ENCODE measurements around the gene BBOX1.
A peak's percentile ranks its signal among the peaks of the same experiment; 100 is the strongest.

The BBOX1 gene

DNA sequence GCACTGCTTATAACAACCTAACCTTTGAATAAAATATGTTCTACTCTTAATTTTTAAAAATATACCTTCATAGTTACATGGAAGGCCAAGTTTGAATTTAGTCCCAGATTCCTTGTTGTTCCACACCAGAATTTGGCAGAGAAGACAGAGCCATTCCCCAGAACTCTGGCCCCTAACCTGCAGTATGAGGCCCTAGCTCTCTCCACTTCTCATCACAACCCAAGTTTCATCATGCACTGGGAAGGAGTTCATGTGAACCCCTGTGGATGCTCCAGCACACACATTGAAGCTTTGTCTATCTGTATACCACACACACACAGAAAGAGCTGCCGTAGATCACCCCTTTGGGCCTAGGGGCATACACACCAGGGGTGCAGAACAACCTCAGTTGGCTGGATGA lies 10.6 kb upstream of the BBOX1 start:
- Mint-ChIP-seq H3K4me3 (no peak overlapping the region), H3K4me1 (peaks cover 14% of the 10 kb centered on the region), H3K36me3 (ENCODE audit: low read depth) (no peaks in the 10 kb centered on the region), H3K27ac (no peak overlapping the region), H3K27me3 (ENCODE audit: low read depth, poor library complexity) (no peaks in the 10 kb centered on the region), H3K9me3 (peaks cover 6% of the 10 kb centered on the region)
- TF ChIP-seq, protein P1, sequence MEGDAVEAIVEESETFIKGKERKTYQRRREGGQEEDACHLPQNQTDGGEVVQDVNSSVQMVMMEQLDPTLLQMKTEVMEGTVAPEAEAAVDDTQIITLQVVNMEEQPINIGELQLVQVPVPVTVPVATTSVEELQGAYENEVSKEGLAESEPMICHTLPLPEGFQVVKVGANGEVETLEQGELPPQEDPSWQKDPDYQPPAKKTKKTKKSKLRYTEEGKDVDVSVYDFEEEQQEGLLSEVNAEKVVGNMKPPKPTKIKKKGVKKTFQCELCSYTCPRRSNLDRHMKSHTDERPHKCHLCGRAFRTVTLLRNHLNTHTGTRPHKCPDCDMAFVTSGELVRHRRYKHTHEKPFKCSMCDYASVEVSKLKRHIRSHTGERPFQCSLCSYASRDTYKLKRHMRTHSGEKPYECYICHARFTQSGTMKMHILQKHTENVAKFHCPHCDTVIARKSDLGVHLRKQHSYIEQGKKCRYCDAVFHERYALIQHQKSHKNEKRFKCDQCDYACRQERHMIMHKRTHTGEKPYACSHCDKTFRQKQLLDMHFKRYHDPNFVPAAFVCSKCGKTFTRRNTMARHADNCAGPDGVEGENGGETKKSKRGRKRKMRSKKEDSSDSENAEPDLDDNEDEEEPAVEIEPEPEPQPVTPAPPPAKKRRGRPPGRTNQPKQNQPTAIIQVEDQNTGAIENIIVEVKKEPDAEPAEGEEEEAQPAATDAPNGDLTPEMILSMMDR (IDR thresholded peaks at IDR 0.05): no peak
- DNase-seq: no peak

DNA sequence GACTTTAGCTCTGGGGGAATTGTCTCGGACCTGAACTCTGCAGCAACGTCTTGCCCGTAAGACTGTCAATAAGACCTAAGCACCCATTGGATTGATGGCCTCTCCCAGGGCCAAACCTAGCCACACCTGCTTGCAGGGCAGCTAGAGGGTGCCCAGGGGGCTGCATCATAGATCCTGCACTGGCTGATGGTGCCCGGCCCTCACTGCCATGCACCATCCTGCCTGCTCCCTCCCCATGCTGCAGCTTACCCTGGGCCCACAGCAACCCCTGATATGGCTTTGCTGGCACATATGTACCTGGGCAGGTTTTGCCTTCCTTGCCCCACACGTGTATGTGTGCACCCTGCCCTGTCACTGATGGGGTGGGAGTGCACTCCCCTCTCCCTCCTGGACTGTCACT lies 8.9 kb upstream of the BBOX1 start:
- Mint-ChIP-seq H3K4me3 (no peak overlapping the region), H3K4me1 (no peaks in the 10 kb centered on the region), H3K36me3 (ENCODE audit: low read depth) (no peaks in the 10 kb centered on the region)

DNA sequence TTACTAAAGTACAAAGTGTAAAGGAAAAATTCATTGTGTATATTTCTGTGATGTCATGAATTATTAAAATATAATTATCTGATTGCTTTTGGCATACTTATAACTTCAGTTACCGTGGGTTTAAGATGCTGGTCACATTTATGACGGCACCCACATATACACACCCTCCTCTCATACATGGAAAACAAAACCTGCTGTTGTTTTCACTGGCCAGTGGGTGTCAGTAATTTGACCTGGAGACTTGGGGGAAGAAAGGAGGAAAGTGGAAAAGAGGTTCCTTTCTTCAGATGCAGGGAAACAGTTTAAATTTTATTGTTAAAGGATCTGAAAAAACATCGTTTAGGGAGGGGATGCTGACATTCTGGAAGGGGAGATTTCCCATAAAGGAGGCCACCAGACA lies 742 bp upstream of the BBOX1 start:
- Mint-ChIP-seq H3K4me3 (no peak overlapping the region), H3K4me1 (no peaks in the 10 kb centered on the region), H3K36me3 (ENCODE audit: low read depth) (no peaks in the 10 kb centered on the region), H3K27ac (peak overlapping the region; percentile 32), H3K27me3 (ENCODE audit: low read depth, poor library complexity) (no peaks in the 10 kb centered on the region), H3K9me3 (peaks cover 55% of the 10 kb centered on the region)
- TF ChIP-seq, protein P1 (IDR thresholded peaks at IDR 0.05): no peak
- no peak for DNase-seq

More for the DNA sequence above, 8.9 kb upstream of the BBOX1 start:
- DNase-seq: no peak
- Mint-ChIP-seq H3K27me3 (ENCODE audit: low read depth, poor library complexity) (no peaks in the 10 kb centered on the region), H3K27ac (no peak overlapping the region), H3K9me3 (peaks cover 24% of the 10 kb centered on the region)
- TF ChIP-seq, protein P1 (IDR thresholded peaks at IDR 0.05): no peak

DNA sequence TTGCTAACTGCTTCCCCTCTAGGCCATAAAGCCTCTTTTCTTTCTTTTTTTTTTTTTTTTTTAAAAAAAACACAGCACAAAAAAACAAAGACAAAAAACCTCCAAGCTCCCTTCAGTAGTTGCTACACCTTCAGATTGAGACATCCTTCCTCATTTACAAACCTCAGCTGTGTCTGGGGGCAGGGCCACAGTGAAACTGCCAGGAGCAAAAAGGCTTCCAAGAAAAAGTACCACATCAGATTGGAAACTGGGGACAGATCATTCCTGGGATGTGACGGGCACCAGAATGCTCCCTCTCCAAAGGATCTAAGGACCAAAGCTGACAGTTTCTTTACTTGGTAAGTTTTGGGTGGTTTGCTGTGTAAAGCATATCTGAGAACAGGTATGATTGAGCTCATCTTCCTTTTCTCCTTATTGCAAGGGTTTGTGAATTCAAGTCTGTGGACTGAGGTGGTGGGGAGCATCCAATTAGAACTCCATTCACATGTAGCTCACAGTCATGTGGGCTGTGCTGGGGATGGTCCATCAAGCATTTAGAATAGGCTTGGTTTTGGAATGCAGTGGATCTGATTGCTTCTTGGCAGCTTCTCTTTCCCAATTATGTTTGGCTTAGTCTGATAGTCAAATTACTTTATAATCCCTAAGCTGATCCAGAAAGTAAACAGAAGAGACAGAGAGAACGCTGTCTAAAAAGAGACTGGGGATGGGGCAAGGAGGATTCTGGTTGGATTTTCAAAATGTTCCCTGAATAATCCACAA lies 705 bp downstream of the BBOX1 start:
- no peak for DNase-seq
- no peak overlapping the region for H3K4me3 Mint-ChIP-seq
- no peaks in the 10 kb centered on the region for H3K36me3 Mint-ChIP-seq (ENCODE audit: low read depth)
- H3K4me1 Mint-ChIP-seq: no peaks in the 10 kb centered on the region
- TF ChIP-seq, protein P1 (IDR thresholded peaks at IDR 0.05): no peak
- peak overlapping the region; percentile 90 for H3K27ac Mint-ChIP-seq
- peaks cover 47% of the 10 kb centered on the region for H3K9me3 Mint-ChIP-seq
- H3K27me3 Mint-ChIP-seq (ENCODE audit: low read depth, poor library complexity): peaks cover 6% of the 10 kb centered on the region

DNA sequence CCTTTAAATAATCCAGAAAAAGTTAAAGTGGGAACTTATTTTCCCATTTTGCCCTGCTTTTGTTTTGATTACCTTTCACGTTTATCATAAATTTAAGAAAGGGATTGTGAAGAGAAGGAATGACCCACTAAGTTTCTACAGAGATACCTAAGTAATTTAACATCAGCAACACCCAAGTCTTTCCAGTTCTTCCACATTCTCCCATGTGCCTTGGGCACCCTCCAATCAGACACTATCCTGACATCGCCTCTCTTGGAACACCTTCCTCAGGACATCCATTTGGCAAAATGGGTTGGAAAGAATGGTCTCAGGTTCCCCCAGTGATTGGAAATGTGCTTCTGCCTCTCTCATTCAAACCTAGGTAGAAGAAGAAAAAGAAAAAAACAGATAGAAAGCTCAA lies 6.3 kb downstream of the BBOX1 start:
- Mint-ChIP-seq H3K36me3 (ENCODE audit: low read depth) (no peaks in the 10 kb centered on the region), H3K27me3 (ENCODE audit: low read depth, poor library complexity) (peaks cover 6% of the 10 kb centered on the region), H3K27ac (no peak overlapping the region), H3K4me1 (no peaks in the 10 kb centered on the region), H3K9me3 (peaks cover 38% of the 10 kb centered on the region), H3K4me3 (no peak overlapping the region)
- TF ChIP-seq, protein P1 (IDR thresholded peaks at IDR 0.05): no peak
- no peak for DNase-seq

DNA sequence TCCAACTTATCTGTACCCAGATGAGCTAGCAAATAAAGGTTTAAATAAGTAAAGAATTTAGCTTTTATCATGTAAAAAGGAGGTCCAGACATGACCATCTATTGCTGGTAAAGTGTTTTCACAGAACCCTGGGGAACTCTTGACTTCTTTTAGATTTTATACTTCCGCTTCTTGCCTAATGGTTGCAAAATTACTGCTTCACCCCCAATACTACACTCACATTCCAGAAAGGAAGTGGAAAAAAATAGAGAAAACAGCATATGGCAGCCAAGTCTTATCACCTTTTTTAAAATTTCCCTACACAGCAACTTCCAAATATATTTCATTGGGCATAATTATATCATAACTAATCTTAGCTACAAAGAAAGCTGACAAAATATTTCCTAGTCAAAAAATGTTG lies 12.1 kb downstream of the BBOX1 start:
- Mint-ChIP-seq H3K9me3 (peaks cover 18% of the 10 kb centered on the region), H3K27ac (no peak overlapping the region), H3K4me3 (no peak overlapping the region), H3K36me3 (ENCODE audit: low read depth) (no peaks in the 10 kb centered on the region), H3K4me1 (no peaks in the 10 kb centered on the region), H3K27me3 (ENCODE audit: low read depth, poor library complexity) (peaks cover 4% of the 10 kb centered on the region)
- TF ChIP-seq, protein P1 (IDR thresholded peaks at IDR 0.05): no peak
- no peak for DNase-seq
